SK-N-SH (cell line): ENCODE results near the gene SLC25A25. TPM values are rescaled to one million over a fixed set of nuclear protein-coding genes. Genes with fewer than 3 reads are reported as not detected.

ENCODE experiments used
- CTCF ChIA-PET: fragments of 300-600, 350-600 bp; formaldehyde crosslinking; extraction: SDS; loops from one replicate; lab custom pipeline; 2021; lab: Yijun Ruan, JAX
- POLR2A ChIA-PET: fragments of 350-600 bp; sonication (Branson Sonifier 250); formaldehyde crosslinking; extraction: SDS; loops from one replicate; lab custom pipeline; 2020; ENCODE audit warnings: antibody characterized with exemption, inconsistent platforms; lab: Yijun Ruan, JAX
- DNase-seq: peaks from one replicate; pipeline ENCODE4 v3.0.0; 2012
- H2AFZ ChIP-seq: fragments of 200-600 bp; sonication (generic); 2 replicates; pipeline ENCODE4 v1.8.1; 2016; ENCODE audit warnings: antibody characterized with exemption, mild to moderate bottlenecking, low read depth
- H3F3A ChIP-seq: fragments of 200-600 bp; sonication (generic); replicated peaks from 2 replicates; pipeline ENCODE3; 2016; ENCODE audit warnings: antibody characterized with exemption, mild to moderate bottlenecking; ENCODE audit not compliant: insufficient read depth
- H3K27ac ChIP-seq, 2 experiments: fragments of 200-500 bp in 1 of 2; fragments of 200-600 bp in 1 of 2; sonication (Bioruptor generic) in 1 of 2; sonication (generic), shearing (Covaris generic) in 1 of 2; 2 replicates each; pipeline versions ENCODE4 v1.5.1 to v1.6.1; 2014 to 2016; ENCODE audit warnings: low read depth in 2 of 2, inconsistent platforms in 1 of 2, low read length in 1 of 2, mild to moderate bottlenecking in 1 of 2, mixed read lengths in 1 of 2
- H3K27me3 ChIP-seq: fragments of 200-600 bp; sonication (generic), shearing (Covaris generic); 2 replicates; pipeline ENCODE4 v1.6.1; 2016; ENCODE audit warnings: mixed run types; ENCODE audit not compliant: insufficient read depth
- H3K36me3 ChIP-seq, 2 experiments: fragments of 200-500 bp in 1 of 2; fragments of 200-600 bp in 1 of 2; sonication (Bioruptor generic) in 1 of 2; sonication (generic) in 1 of 2; replicated peaks in 1 of 2; 2 replicates each; pipeline versions ENCODE3 to v1.5.1; 2014 to 2016; ENCODE audit warnings: low read length in 1 of 2, mild to moderate bottlenecking in 1 of 2; ENCODE audit not compliant: insufficient read depth in 2 of 2, control insufficient read depth in 1 of 2
- H3K4me1 ChIP-seq, 2 experiments: fragments of 200-500 bp in 1 of 2; fragments of 200-600 bp in 1 of 2; sonication (Bioruptor generic) in 1 of 2; sonication (generic), shearing (Covaris generic) in 1 of 2; 2 replicates each; pipeline versions ENCODE4 v1.5.1 to v1.6.1; 2014 to 2016; ENCODE audit warnings: low read depth in 1 of 2, low read length in 1 of 2, mixed run types in 1 of 2; ENCODE audit not compliant: insufficient read depth in 2 of 2, control insufficient read depth in 1 of 2
- H3K4me2 ChIP-seq: fragments of 200-600 bp; sonication (generic), shearing (Covaris generic); 2 replicates; pipeline ENCODE4 v1.6.1; 2017; ENCODE audit warnings: mixed run types
- H3K4me3 ChIP-seq, 2 experiments: fragments of 200-500 bp in 1 of 2; fragments of 200-600 bp in 1 of 2; sonication (Bioruptor generic) in 1 of 2; sonication (generic), shearing (Covaris generic) in 1 of 2; 2 replicates each; pipeline versions ENCODE4 v1.5.1 to v1.8.1; 2014 to 2016; ENCODE audit warnings: low read depth in 2 of 2, inconsistent platforms in 1 of 2, low read length in 1 of 2, mild to moderate bottlenecking in 1 of 2, mixed read lengths in 1 of 2, moderate library complexity in 1 of 2
- H3K79me2 ChIP-seq: fragments of 200-600 bp; sonication (generic); 2 replicates; pipeline ENCODE4 v1.8.1; 2017; ENCODE audit warnings: mild to moderate bottlenecking; ENCODE audit not compliant: insufficient read depth
- H3K9ac ChIP-seq: fragments of 200-600 bp; sonication (generic); 2 replicates; pipeline ENCODE4 v1.6.1; 2017; ENCODE audit warnings: mixed run types
- H3K9me2 ChIP-seq: fragments of 200-600 bp; sonication (generic); 2 replicates; pipeline ENCODE4 v1.6.1; 2017; ENCODE audit warnings: mixed run types
- H3K9me3 ChIP-seq: fragments of 200-600 bp; sonication (generic); 2 replicates; pipeline ENCODE4 v1.6.1; 2017; ENCODE audit warnings: mixed run types, mild to moderate bottlenecking, moderate library complexity
- H4K20me1 ChIP-seq: fragments of 200-600 bp; sonication (generic); 2 replicates; pipeline ENCODE4 v1.6.1; 2017; ENCODE audit warnings: mild to moderate bottlenecking, mixed run types; ENCODE audit not compliant: insufficient read depth
- CHD2 ChIP-seq: fragments of 150-350 bp; IDR thresholded peaks from 2 replicates; pipeline ENCODE4 v1.6.1; 2018; ENCODE audit warnings: low read length; ENCODE audit not compliant: partially characterized antibody
- CTCF ChIP-seq: fragments of 200-600 bp; sonication (generic); IDR thresholded peaks from 2 replicates; pipeline ENCODE4 v1.6.1; 2017; ENCODE audit warnings: antibody characterized with exemption, mild to moderate bottlenecking, moderate library complexity
- EZH2phosphoT487 ChIP-seq: fragments of 200-600 bp; sonication (generic); IDR thresholded peaks from 2 replicates; pipeline ENCODE4 v1.6.1; 2017; ENCODE audit warnings: low read depth, mixed run types, mild to moderate bottlenecking, antibody characterized with exemption, moderate library complexity, borderline replicate concordance
- FOSL2 ChIP-seq: IDR thresholded peaks from 2 replicates; pipeline ENCODE4 v1.4.0; 2012; ENCODE audit warnings: low read depth, mild to moderate bottlenecking, moderate library complexity, borderline replicate concordance
- FOXJ3 ChIP-seq: sonication (generic); formaldehyde crosslinking; IDR thresholded peaks from 2 replicates; pipeline ENCODE4 v1.5.1; 2020; ENCODE audit warnings: mild to moderate bottlenecking, missing genetic modification reagents
- FOXM1 ChIP-seq: IDR thresholded peaks from 2 replicates; pipeline ENCODE4 v1.4.0; 2012; ENCODE audit warnings: low read depth, mild to moderate bottlenecking
- GABPA ChIP-seq: IDR thresholded peaks from 2 replicates; pipeline ENCODE4 v1.4.0; 2012; ENCODE audit warnings: low read depth, mild to moderate bottlenecking
- MAX ChIP-seq: IDR thresholded peaks from 2 replicates; pipeline ENCODE4 v1.4.0; 2012; ENCODE audit warnings: low read depth
- MEF2A ChIP-seq: IDR thresholded peaks from 2 replicates; pipeline ENCODE4 v1.4.0; 2012; ENCODE audit warnings: low read depth, borderline replicate concordance
- NRF1 ChIP-seq: IDR thresholded peaks from 2 replicates; pipeline ENCODE4 v1.6.1; 2012; ENCODE audit warnings: low read depth, mild to moderate bottlenecking, low read length
- PBX3 ChIP-seq: IDR thresholded peaks from 2 replicates; pipeline ENCODE4; 2012
- POLR2AphosphoS5 ChIP-seq: IDR thresholded peaks from 2 replicates; pipeline ENCODE4 v1.6.1; 2012; ENCODE audit warnings: low read depth, low read length
- RFX5 ChIP-seq: IDR thresholded peaks from 2 replicates; pipeline ENCODE4 v1.6.1; 2012; ENCODE audit warnings: mild to moderate bottlenecking, improper control_type of control experiment, low read length
- RXRA ChIP-seq: IDR thresholded peaks from 2 replicates; pipeline ENCODE4 v1.4.0; 2012; ENCODE audit warnings: low read depth, mild to moderate bottlenecking, borderline replicate concordance
- TAF1 ChIP-seq: IDR thresholded peaks from 2 replicates; pipeline ENCODE4 v1.6.1; 2012; ENCODE audit warnings: low read depth, mild to moderate bottlenecking, low read length, moderate library complexity, borderline replicate concordance
- TCF12 ChIP-seq: IDR thresholded peaks from 2 replicates; pipeline ENCODE4 v1.4.0; 2012
- TEAD4 ChIP-seq: IDR thresholded peaks from 2 replicates; pipeline ENCODE4 v1.4.0; 2012; ENCODE audit warnings: mild to moderate bottlenecking, borderline replicate concordance; ENCODE audit not compliant: insufficient read depth
- USF1 ChIP-seq: IDR thresholded peaks from 2 replicates; pipeline ENCODE4 v1.4.0; 2012; ENCODE audit warnings: low read depth, borderline replicate concordance
- WGBS: methylation state at CpG from one replicate; pipeline ENCODE4 v1.1.6; 2017; ENCODE audit warnings: low lambda C conversion rate; 5-methylcytosine and 5-hydroxymethylcytosine counted together
- polyA plus RNA-seq, 3 experiments: library from polyadenylated mRNA; depleted of rRNA; stranded (reverse); fragments of >200 nt; gene quantifications; 2 replicates each; pipeline ENCODE4 v1.2.3, GENCODE V29; 2012

SLC25A25 gene
- polyA plus RNA-seq, 1 of the 3 experiments (the other 2 are of a cell fraction), result 12.1 TPM

- TF ChIP-seq PBX3, result no peak
- TF ChIP-seq FOXJ3, result no peak
- no peak for TF ChIP-seq FOSL2
- TF ChIP-seq TAF1, result no peak
- no peak for TF ChIP-seq CHD2
- no peak for TF ChIP-seq NRF1
- no peak for TF ChIP-seq EZH2phosphoT487
- no peak for TF ChIP-seq MEF2A
- no peak for TF ChIP-seq RXRA
- no peak for TF ChIP-seq GABPA
- TF ChIP-seq, all 33 proteins: peak for 0
Measured at GRCh38 chr9:128153060-128153946, 85.3 kb downstream of the SLC25A25 start (continued).

GRCh38 chr9:128153947-128154695, 86.1 kb downstream of the SLC25A25 start:
- CTCF ChIA-PET, result interaction anchor here (0.8 to 4.4 kb wide), 3 partner anchors 30 to 37 kb away, joined by 3 to 20 read pairs (median 3); no protein-coding TSS in a partner anchor
- POLR2A ChIA-PET, result no interaction called here

More at GRCh38 chr9:128153947-128154695, 86.1 kb downstream of the SLC25A25 start:
- Histone ChIP-seq H3K4me1 (no peaks in the 10 kb centered on the region; a peak in 1 of 4 replicates), H3K27me3 (no peaks in the 10 kb centered on the region), H3K4me2 (no peak overlapping the region), H3K4me3 (no peak overlapping the region), H3K36me3 (no peaks in the 10 kb centered on the region), H3K9me3 (no peaks in the 10 kb centered on the region), H4K20me1 (no peaks in the 10 kb centered on the region), H2AFZ (no peak overlapping the region), H3K27ac (no peak overlapping the region), H3K9ac (no peak overlapping the region), H3K79me2 (no peaks in the 10 kb centered on the region), H3K9me2 (no peaks in the 10 kb centered on the region), H3F3A (no peaks in the 10 kb centered on the region)
- 80% methylated on average over 8 of the region's 13 CpGs for WGBS
- no peak for DNase-seq
- no peak for TF ChIP-seq MAX
- TF ChIP-seq TCF12, result no peak
- TF ChIP-seq NRF1, result no peak
- no peak for TF ChIP-seq MEF2A
- TF ChIP-seq CTCF, result no peak
- TF ChIP-seq RXRA, result no peak
- TF ChIP-seq TEAD4, result no peak
- TF ChIP-seq TAF1, result no peak
- TF ChIP-seq USF1, result no peak
- no peak for TF ChIP-seq FOXM1
- no peak for TF ChIP-seq POLR2AphosphoS5
- no peak for TF ChIP-seq RFX5
- no peak for TF ChIP-seq GABPA
